B cell (primary cell): Measurements from ENCODE around the gene CACNA1A. TPM values are rescaled to one million over a fixed set of nuclear protein-coding genes. Genes with fewer than 3 reads are reported as not detected.

Experiments used
- ATAC-seq: fragments of 200-7000 bp; cut with Tn5 transposase; one replicate; pipeline ENCODE4 v1.10.0; 2021; ENCODE audit warnings: low read depth, mild to moderate bottlenecking, moderate number of reproducible peaks, moderate library complexity
- CTCF ChIA-PET: fragments of 350-600 bp; sonication (Branson Sonifier 250); formaldehyde crosslinking; loops from one replicate; lab custom pipeline; 2021; ENCODE audit warnings: antibody characterized with exemption, inconsistent platforms; lab: Charles Lee
- POLR2A ChIA-PET: fragments of 350-600 bp; sonication (Branson Sonifier 250); formaldehyde crosslinking; loops from one replicate; lab custom pipeline; 2021; ENCODE audit warnings: antibody characterized with exemption; lab: Charles Lee
- DNase-seq: peaks from one replicate; pipeline ENCODE4 v3.0.0; 2013
- H2AFZ ChIP-seq: 2 replicates; pipeline ENCODE4 v1.6.1; 2012; ENCODE audit warnings: mild to moderate bottlenecking, low read depth, low read length; ENCODE audit not compliant: insufficient read depth, poor library complexity, severe bottlenecking
- H3K27ac ChIP-seq, 2 donors: 1 replicate in 1 of 2; 2 replicates in 1 of 2; pipeline ENCODE4 v1.5.1; 2012 to 2013; ENCODE audit warnings: low read length in 2 of 2, mild to moderate bottlenecking in 2 of 2, moderate library complexity in 1 of 2
- H3K27me3 ChIP-seq, 4 experiments: fragments of 200-600 bp in 1 of 4; sonication (generic) in 1 of 4; replicated peaks in 1 of 4; 1 replicate in 2 of 4; 2 replicates in 2 of 4; pipeline versions ENCODE4 v1.6.1 to v1.7.0; 2013 to 2016; ENCODE audit warnings: low read length in 3 of 4, mild to moderate bottlenecking in 2 of 4, mixed read lengths in 1 of 4, moderate library complexity in 1 of 4; ENCODE audit not compliant: insufficient read depth in 4 of 4, control insufficient read depth in 3 of 4; ENCODE audit errors: control extremely low read depth in 1 of 4
- H3K36me3 ChIP-seq, 2 experiments: replicated peaks in 1 of 2; 1 replicate in 1 of 2; 2 replicates in 1 of 2; pipeline versions ENCODE4 v1.6.1 to v1.7.1; 2013; ENCODE audit warnings: low read length in 1 of 2; ENCODE audit not compliant: insufficient read depth in 2 of 2, control insufficient read depth in 1 of 2; ENCODE audit errors: control extremely low read depth in 1 of 2, extremely low read depth in 1 of 2
- H3K4me1 ChIP-seq, 2 donors: fragments of 200-600 bp in 1 of 2; sonication (generic) in 1 of 2; 1 replicate in 1 of 2; 2 replicates in 1 of 2; pipeline versions ENCODE4 v1.5.1 to v1.6.1; 2013 to 2017; ENCODE audit warnings: low read length in 2 of 2; ENCODE audit not compliant: control insufficient read depth in 2 of 2, insufficient read depth in 2 of 2
- H3K4me2 ChIP-seq: replicated peaks from 2 replicates; pipeline ENCODE3; 2012; ENCODE audit warnings: mild to moderate bottlenecking, low read depth, low read length; ENCODE audit not compliant: poor library complexity, severe bottlenecking
- H3K4me3 ChIP-seq, 5 experiments: fragments of 200-600 bp in 1 of 5; sonication (generic) in 1 of 5; 1 replicate in 3 of 5; 2 replicates in 2 of 5; pipeline versions ENCODE4 v1.5.1 to v1.7.0; 2011 to 2016; ENCODE audit warnings: low read length in 4 of 5, mild to moderate bottlenecking in 4 of 5, low read depth in 2 of 5, control low read depth in 1 of 5, moderate library complexity in 1 of 5; ENCODE audit not compliant: insufficient read depth in 1 of 5; ENCODE audit errors: control extremely low read depth in 1 of 5, extremely low read depth in 1 of 5
- H3K79me2 ChIP-seq: fragments of 200-600 bp; sonication (generic); one replicate; pipeline ENCODE4 v1.6.0; 2016; ENCODE audit warnings: low read length; ENCODE audit not compliant: control insufficient read depth, insufficient read depth
- H3K9ac ChIP-seq: fragments of 200-600 bp; sonication (generic); 2 replicates; pipeline ENCODE4 v1.6.1; 2017; ENCODE audit warnings: mild to moderate bottlenecking, low read length, moderate library complexity
- H3K9me3 ChIP-seq, 3 donors: one replicate each; pipeline versions ENCODE4 v1.6.1 to v1.7.1; 2013; ENCODE audit warnings: low read length in 2 of 3; ENCODE audit not compliant: control insufficient read depth in 2 of 3, insufficient read depth in 1 of 3; ENCODE audit errors: control extremely low read depth in 1 of 3
- H4K20me1 ChIP-seq: 2 replicates; pipeline ENCODE4 v1.6.0; 2012; ENCODE audit warnings: mild to moderate bottlenecking, low read length; ENCODE audit not compliant: insufficient read depth, control insufficient read depth, poor library complexity, severe bottlenecking
- H3K27ac Mint-ChIP-seq: one replicate; pipeline ENCODE4 v1.8.0; 2021; ENCODE audit warnings: mixed read lengths
- H3K27me3 Mint-ChIP-seq: one replicate; pipeline ENCODE4 v1.8.0; 2021; ENCODE audit warnings: mixed read lengths
- H3K4me1 Mint-ChIP-seq: one replicate; pipeline ENCODE4 v1.8.0; 2021; ENCODE audit warnings: mixed read lengths
- H3K4me3 Mint-ChIP-seq: one replicate; pipeline ENCODE4 v1.8.0; 2021; ENCODE audit warnings: mixed read lengths
- H3K9me3 Mint-ChIP-seq: one replicate; pipeline ENCODE4 v1.8.0; 2022; ENCODE audit warnings: mixed read lengths; ENCODE audit not compliant: insufficient read depth
- CTCF ChIP-seq: fragments of 200-600 bp; IDR thresholded peaks from one replicate; pipeline ENCODE4 v1.8.0; 2022; ENCODE audit warnings: antibody characterized with exemption, mild to moderate bottlenecking
- EZH2 ChIP-seq: IDR thresholded peaks from 2 replicates; pipeline ENCODE4 v1.6.1; 2012; ENCODE audit warnings: borderline replicate concordance, low read depth, mild to moderate bottlenecking, moderate library complexity, low read length; ENCODE audit not compliant: insufficient read depth, poor library complexity, severe bottlenecking
- whole genome bisulfite sequencing: methylation state at CpG from one replicate; pipeline ENCODE4 v1.1.5; 2013; ENCODE audit warnings: missing lambda C conversion rate; ENCODE audit not compliant: insufficient coverage; 5-methylcytosine and 5-hydroxymethylcytosine counted together
- intact Hi-C: fragments of 100-400 bp; cut with micrococcal nuclease; formaldehyde crosslinking; loops from one replicate; pipeline ENCODE4 v1.10.0; 2022
- polyA plus RNA-seq: library from polyadenylated mRNA; depleted of rRNA; stranded (reverse); fragments of >200 nt; gene quantifications from 2 replicates; pipeline ENCODE4 v1.2.3, GENCODE V29; 2012
- total RNA-seq, 2 donors: library from RNA; stranded (reverse); fragments of 120-200 nt in 1 of 2; gene quantifications; 1 replicate in 1 of 2; 2 replicates in 1 of 2; pipeline versions ENCODE4 v1.2.3 to v1.2.4, GENCODE V29; 2013 to 2022

The CACNA1A gene
- total and polyA plus RNA-seq, 2 donors (not counting 1 experiment from before 2014, with no cell fraction given) = 1.2 to 1.3 TPM

GRCh38 chr19:13162724-13163608, 343.3 kb downstream of the CACNA1A start:
- Histone ChIP-seq H3K79me2 (peaks cover 19% of the 10 kb centered on the region), H3K27ac (peak overlapping the region; percentile 85 to 94), H3K4me1 (peaks cover 84 to 96% of the 10 kb centered on the region in 2 donors), H3K9me3 (no peaks in the 10 kb centered on the region), H3K36me3 (no peaks in the 10 kb centered on the region), H3K9ac (peak overlapping the region; percentile 73), H2AFZ (peak overlapping the region; percentile 84), H4K20me1 (no peaks in the 10 kb centered on the region), H3K4me3 (peak overlapping the region; percentile 24 to 71 (median 61)), H3K4me2 (peak overlapping the region; percentile 94), H3K27me3 (no peaks in the 10 kb centered on the region)
- TF ChIP-seq EZH2 (no peak), CTCF (no peak)
- ChIA-PET CTCF (interaction anchor here (0.9 to 12.6 kb wide), 12 partner anchors 8 to 198 kb away, joined by 3 to 154 read pairs (median 5); no protein-coding TSS in a partner anchor), POLR2A (interaction anchor here (0.6 to 7.1 kb wide), 8 partner anchors 8 to 677 kb away, joined by 3 to 64 read pairs (median 6); no protein-coding TSS in a partner anchor)
- no peaks in the 10 kb centered on the region for H3K9me3 Mint-ChIP-seq
- peak overlapping the region; percentile 97 for H3K27ac Mint-ChIP-seq
- intact Hi-C loops = loop anchor here (5.0 kb wide), 1 partner anchor 1219 kb away; the partner anchor contains the start of gene ADGRE5
- ATAC-seq (peak; percentile 42), DNase-seq (peak; percentile 85)
- WGBS = 2% methylated on average over 53 of the region's 58 CpGs
- no peaks in the 10 kb centered on the region for H3K27me3 Mint-ChIP-seq
- H3K4me3 Mint-ChIP-seq = peak overlapping the region; percentile 92
- H3K4me1 Mint-ChIP-seq = peaks cover 62% of the 10 kb centered on the region
